Fibroblast of peridontal ligament (primary cell): ENCODE measurements around the gene SORL1.

Source experiments
- DNase-seq: peaks from one replicate; pipeline ENCODE4 v3.0.0-alpha.2; 2010; ENCODE audit errors: extremely low read depth

Gene SORL1

DNA sequence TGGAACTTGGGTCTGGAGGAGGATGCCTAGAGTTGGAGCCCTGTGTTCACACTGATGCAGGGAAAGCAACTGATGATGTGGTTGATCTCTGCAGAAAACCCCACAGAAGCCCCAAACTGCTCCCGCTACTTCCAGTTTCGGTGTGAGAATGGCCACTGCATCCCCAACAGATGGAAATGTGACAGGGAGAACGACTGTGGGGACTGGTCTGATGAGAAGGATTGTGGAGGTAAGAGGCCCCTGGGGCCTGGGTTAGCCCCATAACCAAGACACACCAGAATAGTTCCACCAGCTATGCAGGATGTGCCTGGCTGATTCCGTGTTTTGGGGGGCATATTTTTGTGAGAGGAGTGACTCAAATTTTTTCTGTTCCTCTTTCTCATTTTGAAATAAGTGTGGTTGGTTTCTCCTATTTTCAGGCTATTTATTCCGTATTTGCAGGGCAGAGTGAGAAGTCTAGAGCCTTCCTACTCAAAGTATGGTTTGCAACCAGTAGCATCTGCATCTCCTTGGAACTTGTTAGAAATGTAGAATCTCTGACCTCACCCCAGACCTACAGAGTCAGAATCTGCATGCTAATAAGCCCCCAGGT lies 137.9 kb downstream of the SORL1 start:
- DNase-seq: no peak

DNA sequence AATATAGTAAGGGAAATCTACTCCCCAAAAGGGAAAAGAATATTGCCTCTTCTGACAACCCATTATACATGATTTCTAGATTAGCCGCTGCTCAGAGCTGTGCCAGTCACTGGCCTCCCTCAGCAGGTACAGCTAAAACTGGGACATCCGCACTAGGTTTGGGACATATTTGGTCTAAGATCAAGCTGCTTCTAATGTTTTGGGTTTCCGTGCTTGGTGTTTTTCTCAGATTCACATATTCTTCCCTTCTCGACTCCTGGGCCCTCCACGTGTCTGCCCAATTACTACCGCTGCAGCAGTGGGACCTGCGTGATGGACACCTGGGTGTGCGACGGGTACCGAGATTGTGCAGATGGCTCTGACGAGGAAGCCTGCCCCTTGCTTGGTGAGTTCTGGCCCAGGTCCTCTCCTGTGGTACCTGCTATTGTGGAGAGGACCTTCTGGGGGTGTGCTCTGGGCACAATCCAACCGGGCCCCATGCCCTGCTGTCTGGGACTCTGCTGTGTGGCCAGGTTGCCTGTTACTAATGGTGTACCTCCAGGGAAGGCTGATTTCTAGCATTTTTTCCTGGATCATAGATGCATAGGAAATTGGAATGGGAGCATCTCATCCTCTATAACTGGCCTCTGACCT lies 138.8 kb downstream of the SORL1 start:
- no peak for DNase-seq

DNA sequence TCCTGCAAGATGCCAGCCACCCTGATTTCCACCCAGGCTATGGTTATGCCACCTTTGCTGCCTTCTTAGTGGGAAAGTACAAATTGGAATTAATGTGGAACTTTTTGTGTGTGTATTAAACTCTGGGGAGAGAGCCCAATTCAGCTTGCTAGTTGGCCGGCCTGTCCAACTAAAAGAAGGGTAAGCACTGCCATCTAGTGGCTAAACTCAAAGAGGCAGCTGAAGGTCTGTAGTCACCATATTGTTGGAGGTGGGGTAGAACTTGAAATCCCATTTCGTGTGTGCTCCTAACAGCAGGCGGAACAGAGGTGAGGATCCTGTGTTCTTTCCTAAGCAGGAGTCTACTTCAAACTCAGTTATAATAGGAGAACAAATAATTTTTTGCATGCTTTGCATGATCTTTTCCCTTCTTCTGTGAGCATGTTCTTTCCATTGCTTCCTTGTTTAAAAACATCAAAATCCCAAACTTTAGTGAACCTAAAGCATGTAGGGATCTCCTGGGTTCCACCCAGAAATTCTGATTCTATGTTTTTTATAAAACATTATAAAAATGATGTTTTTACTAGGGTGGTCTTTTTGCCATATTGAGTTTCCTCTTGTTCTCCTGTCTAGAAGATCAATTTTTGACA lies 139.4 kb downstream of the SORL1 start:
- peak; percentile 90 for DNase-seq

DNA sequence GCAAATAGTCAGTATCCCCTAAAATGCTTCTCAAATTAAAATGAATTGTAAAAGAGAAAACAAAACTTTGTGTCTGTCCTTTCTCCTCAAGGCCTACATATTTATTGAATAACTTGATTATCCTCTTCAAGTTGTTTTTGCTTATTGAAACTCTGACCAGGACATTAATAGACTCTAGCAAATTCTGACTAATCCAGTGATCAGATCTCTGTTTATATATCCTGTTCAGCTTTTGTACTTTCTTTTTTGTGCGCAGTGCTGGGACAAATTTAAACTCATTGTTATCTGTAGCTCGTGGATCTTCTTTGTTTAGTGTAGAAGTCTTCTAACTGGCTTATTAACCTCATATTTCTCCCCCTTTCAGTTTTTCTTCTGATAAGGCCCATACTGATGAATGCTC lies 140.6 kb downstream of the SORL1 start:
- DNase-seq: peak; percentile 22

DNA sequence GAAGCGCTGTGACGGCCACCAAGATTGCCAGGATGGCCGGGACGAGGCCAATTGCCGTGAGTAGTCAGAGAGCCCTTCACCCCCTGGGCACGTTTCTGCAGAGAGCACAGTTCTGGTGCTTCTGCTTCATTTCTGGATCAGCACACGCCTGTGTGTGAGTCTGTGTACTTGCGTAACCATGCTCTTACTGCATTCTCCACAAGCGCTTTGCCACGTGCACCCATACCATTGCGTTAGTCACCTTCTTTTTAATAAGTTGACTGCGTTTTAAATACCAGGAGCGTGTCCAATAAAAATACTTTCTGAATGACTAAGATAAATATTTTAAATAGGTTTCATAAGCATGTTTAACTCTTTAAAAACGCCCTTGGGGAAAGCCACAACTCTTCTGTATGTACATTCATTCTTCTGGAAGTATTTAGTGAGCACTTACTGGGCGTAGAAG lies 143.6 kb downstream of the SORL1 start:
- peak; percentile 100 for DNase-seq

DNA sequence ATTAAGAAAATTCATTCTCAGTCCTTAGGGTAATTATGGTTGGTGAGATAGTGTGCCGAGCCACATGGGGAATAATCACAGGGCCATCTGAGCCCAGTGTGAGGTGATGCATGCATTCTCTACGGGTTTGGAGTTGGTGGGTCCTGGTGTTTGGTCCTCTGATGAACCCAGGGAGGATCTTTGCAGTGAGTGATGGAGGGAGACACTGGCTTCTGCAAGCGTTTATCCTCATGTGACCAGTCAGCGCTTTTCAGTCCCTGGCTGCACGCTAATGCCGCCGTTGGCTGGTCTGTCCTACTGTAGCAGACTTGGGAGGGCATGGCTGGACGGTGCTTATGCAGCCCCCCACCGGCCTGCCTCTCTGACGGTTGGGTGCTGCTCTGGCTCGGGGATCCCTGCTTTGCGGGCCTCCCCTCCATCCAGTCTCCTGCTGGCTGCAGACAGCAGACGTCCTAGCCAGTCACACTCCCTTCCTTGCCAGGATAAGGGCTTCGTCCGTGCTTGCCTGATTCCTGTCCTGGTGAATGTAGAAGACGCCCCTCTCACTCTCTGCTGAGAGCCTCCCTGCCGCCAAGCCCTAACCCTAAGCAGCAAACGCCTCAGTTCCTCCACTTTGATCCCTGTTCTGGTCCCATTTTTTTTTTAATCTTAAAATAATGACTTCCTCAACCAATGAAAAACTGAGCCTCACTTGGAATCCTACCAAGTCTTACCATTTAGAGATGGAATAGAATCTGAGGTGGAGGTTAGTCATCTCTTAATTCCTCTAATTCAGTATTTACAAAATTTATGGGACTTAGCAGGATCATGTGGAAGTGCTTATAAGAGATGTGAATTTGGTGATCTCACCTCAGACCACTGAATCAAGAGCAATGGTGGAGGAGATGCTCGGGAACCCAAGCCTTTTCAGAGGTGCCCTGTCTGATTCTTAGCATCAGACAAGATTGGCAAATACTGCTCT lies 144.4 kb downstream of the SORL1 start:
- DNase-seq: peak; percentile 48

DNA sequence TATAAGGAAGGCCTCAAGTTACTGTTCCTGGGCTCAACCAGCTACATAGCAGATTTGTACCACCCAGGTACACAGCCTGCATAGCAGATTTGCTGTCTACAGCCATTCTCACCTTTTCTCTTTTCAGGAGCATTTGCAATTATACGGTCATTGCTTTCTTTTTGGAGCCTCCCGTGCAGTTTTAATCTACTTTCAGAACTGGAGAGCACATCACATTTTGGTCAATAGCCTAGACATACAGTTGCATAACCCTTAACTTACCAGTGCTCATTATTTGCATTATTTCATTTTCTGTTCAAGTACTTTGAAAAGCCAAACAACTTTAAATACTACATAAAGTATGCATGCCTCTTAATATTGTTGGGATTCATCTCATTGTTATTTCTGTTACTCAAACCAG lies 151.2 kb downstream of the SORL1 start:
- no peak for DNase-seq

DNA sequence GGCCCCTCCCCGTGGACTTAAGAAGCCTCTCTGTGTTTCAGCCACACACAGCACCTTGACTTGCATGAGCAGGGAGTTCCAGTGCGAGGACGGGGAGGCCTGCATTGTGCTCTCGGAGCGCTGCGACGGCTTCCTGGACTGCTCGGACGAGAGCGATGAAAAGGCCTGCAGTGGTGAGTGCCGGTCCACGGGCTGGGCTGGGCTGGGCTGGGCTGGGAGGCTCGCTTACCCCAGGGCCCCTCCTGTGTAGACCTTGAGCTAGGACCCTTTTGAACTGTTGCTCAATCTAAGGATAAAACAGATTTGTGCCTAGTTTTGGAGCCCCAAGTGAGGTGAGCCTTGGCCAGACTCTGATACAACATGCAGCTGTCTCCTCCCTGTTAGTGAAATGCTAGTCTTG lies 152.0 kb downstream of the SORL1 start:
- no peak for DNase-seq

DNA sequence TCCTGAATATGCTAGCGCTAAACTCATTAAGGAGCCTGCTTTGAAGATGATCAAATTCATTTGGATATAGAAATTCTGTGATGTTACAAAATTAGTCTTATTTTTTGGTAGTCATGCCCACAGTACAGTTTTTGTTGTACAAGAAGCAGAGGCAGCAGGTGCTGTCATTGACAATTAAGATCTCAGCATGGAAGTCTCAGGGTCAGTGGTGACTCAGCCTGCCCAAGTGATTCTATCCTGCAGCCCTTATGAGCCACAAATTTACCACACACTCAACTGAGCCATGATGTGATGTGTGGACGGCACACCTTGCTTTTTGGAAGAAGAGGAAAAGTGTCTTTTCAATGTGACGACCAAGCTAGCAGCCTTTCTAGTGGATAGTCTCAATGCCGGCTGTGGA lies 154.2 kb downstream of the SORL1 start:
- DNase-seq: no peak

DNA sequence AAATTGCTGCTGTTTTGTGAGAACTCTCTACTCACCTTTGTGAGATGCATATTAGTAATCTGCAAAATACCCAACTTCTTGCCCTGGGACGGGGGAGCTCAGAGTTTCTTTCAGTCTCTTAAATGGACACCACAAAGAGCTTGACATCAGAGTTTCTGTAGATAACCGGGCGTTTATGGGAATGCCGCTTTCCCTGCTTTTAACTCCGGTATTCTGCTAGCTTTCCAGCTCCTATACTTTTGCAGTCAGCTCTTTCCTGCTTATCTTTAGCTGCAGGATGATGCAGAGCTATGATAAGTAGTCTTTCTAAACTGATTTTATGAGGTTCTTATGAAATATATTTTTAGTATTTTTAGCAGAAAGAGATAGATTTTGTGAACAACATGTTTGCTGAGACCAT lies 155.2 kb downstream of the SORL1 start:
- no peak for DNase-seq

DNA sequence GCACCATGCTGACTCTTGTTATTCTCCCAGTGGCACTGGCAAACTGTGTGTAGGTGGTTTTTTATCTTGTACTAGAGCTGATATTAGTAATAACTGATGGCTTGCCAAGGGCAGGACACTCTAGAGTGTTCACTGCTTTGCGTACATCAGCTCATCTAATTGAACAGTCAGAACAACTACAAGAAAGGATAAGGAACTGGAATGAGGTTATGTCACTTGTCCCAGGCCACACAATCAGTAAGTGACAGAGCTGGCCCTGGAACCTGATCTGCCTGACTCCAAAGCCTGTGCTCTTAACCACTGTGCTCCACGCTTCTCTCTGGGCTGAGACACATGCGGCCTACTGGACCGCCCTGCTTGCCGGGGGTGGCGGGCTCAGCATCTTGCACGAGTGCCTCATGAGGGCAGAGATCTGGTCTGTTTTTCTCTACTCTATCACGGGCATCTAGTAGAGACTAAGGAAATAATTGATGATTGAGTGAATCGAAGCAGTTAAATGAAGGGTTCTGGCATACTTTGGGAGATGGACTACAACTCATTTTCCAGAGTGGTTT lies 156.5 kb downstream of the SORL1 start:
- DNase-seq: no peak

DNA sequence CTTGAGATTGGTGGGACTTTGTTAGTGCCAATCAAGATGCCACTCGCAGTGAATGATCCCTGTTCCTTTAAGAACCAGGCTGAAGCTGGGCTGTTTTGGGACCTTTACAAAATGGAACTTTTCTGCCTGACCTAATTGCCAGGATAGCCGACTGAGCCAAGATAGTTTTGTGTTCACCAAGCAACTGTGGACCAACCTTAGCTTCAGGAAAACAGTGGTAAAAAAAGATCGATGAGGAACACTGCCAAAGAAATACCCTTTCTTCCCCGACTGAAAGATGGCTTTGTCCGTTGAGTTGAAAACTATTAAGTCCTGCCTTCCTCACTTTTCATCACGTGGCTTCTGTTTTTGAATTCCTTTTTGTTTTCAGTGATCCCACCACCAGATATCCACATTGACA lies 158.6 kb downstream of the SORL1 start:
- no peak for DNase-seq

DNA sequence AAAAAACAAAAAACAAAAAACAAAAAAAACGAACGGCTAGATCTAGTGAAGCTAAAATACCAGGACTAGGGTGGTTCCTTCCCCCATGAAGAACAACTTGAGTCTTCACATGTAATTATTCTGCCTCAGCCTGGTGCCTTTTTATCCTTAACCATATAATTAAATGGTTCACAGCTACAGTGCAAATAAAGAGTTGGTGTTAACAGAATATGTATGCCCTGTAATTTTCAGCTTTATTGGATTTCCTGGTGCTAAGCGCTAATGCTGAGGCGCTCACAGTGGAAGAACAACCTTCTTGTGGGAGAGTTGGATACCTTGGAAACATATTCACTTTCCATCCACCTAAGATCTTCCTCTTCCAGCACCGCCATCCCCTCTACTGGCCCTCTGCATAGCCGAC lies 159.1 kb downstream of the SORL1 start:
- no peak for DNase-seq

DNA sequence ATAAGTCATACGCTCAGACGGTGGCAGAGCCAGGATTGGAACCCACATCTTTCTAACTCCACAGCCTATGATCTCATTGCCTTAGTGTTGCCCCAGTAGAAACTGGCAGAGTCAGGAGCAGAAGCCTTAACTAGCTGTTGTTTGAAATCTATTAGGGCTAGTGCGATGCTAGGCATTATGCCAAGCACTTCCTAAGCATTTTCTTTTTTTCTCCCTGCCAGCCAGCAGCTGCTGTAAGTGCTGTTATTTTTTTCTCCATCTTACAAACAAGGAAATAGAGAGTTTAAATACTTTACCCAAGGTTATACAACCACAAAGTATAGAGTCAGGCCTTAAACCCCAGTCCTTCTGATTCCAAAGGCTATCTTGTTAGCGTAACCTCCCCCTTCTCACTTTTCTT lies 161.6 kb downstream of the SORL1 start:
- peak; percentile 67 for DNase-seq

DNA sequence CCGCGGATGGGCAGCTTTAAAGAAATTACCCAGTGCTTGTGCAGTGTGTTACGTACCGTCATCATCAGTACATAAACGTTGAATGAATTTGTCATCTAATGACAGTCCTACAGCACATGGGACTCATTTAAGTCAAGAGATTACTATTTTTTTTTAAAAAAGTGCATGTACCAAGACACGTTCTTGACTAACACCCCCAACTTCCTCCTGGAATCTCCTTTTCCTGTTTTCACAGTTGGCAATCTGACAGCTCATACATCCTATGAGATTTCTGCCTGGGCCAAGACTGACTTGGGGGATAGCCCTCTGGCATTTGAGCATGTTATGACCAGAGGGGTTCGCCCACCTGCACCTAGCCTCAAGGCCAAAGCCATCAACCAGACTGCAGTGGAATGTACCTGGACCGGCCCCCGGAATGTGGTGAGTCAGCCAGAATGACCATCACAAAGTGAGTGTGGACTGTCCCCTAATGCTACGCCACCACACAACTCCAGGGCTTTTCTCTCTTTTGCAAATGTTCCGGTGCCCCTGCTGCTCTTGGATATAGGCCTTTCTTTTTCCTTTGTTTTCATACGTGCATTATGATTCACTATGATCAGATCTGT lies 162.6 kb downstream of the SORL1 start:
- no peak for DNase-seq

DNA sequence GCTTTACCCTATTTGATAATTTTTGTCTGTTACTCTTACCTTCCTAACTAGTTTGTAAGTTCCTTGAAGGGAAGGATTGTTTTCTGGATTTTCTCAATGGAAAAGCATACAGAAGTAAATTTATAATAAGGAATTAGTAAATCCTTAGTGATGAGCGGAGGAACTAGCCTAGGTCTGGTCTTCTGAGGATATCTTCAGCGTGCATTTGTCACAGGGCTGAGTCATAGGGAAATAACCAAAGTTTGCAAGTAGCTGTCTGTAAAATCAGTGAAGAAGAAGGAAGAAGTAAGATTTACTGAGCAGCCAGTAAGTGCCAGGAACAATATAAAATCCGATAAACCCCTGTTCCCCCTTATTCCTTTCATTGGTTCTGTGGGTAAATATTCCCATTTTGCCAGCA lies 163.4 kb downstream of the SORL1 start:
- peak; percentile 50 for DNase-seq

DNA sequence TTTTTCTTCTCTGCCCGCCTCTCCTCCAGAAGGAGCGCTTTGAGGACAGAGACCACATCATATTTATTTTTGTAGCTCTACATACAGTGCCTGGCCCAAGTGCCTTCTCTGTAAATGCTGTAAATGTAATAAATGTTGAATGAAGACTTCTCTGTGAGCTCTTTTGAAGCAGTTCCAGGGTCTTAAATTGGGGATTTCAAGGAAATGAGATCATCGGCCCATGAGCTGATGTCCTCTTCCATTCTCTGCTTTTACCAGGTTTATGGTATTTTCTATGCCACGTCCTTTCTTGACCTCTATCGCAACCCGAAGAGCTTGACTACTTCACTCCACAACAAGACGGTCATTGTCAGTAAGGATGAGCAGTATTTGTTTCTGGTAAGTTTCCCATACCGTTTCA lies 166.4 kb downstream of the SORL1 start:
- DNase-seq: no peak

DNA sequence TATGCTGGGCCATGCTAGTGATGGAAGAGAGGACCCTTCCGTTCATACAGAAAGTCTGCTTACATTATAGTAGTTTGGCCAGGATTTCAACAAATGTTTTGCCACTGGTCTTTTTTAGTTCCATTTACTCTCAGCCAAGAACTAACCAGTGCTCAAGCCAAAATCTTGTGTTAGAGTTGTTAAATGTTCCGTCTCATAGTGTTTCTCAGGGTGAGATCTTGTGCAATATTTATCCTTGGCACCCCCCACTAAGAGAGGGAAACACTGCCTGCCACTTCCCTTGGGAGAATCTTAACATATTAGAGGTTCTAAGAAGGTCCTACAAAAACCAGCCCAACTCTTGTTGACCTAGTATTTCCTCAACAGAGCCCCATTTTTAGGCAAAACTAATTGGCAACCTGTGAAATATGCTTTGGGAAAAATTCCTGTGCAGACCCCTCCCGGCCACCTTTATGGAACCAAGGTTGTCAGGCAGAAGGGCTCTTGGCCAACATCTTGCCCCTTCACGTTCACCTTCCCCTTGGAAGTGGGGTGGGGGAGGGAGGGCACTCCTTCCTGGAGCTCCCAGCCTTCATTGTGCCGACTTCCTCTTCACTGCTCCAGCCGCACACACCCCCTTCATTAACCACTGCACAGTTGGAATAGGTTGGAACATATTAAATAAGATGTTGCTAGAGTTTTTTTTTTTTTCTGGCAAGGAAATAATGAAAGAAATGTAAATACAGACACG lies 173.8 kb downstream of the SORL1 start:
- DNase-seq: peak; percentile 50

DNA sequence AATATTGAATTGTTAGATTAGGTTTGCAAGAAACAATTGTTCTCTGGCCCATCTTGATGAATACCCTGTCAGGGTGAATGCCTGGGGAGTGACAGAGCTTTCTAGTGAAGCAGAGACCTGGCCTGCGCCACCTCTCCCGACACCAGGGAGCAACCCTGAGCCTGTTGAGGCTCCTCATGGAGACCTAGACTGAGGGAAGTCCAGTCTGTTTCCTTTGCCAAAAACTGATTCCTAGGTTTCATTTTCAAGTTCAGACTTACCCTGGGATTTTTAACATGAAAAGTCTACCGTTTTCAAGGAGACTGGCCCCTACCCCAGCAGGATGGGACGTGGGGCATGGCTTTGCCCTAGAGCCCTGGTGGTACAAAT lies 174.4 kb downstream of the SORL1 start:
- DNase-seq: no peak

DNA sequence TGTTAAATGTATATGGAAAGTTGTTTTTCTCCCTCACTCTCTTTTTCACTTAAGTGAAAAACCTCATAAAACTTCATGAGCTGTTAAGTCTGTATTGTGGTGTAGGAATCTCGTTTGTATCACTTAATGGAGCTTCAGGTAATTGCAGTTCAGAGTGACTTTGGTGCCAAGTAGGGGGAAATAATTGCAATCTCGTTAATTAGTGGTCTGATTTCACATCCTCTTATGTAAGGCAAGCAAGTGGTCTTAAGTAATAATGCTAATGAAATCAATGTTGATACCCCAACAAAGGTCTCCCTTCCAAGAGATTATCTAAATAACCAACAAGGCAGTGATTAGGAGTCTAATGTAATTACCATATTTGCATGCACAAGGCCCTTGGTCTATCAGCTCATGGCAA lies 174.9 kb downstream of the SORL1 start:
- DNase-seq: no peak

DNA sequence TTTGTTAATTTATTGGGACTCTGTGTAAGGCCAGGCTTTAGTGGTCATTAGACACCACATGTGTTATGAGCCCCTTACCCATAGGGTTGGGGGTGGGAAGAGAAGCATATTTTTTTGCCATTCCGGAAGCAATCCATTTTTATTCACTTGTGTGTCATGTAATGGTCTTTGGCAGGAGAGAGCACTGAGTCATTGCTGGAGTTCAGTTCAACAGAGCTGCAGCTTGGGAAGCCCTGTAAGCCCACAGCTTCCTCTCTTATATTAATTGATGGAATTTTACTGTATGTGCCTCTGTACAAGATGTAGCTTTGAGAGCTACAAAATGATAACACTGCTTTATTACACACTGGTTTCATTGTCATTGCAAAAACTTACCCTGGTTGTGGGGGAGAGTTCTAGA lies 177.9 kb downstream of the SORL1 start:
- DNase-seq: peak; percentile 91
